GM18499 (cell line): ENCODE results near the gene AGBL1.

ENCODE experiments used
- ATAC-seq: cut with Tn5 transposase; IDR thresholded peaks from one replicate; pipeline ENCODE4 v1.9.1; 2021; ENCODE audit warnings: moderate number of reproducible peaks; ENCODE audit not compliant: insufficient read depth, unreplicated experiment

Gene AGBL1

DNA sequence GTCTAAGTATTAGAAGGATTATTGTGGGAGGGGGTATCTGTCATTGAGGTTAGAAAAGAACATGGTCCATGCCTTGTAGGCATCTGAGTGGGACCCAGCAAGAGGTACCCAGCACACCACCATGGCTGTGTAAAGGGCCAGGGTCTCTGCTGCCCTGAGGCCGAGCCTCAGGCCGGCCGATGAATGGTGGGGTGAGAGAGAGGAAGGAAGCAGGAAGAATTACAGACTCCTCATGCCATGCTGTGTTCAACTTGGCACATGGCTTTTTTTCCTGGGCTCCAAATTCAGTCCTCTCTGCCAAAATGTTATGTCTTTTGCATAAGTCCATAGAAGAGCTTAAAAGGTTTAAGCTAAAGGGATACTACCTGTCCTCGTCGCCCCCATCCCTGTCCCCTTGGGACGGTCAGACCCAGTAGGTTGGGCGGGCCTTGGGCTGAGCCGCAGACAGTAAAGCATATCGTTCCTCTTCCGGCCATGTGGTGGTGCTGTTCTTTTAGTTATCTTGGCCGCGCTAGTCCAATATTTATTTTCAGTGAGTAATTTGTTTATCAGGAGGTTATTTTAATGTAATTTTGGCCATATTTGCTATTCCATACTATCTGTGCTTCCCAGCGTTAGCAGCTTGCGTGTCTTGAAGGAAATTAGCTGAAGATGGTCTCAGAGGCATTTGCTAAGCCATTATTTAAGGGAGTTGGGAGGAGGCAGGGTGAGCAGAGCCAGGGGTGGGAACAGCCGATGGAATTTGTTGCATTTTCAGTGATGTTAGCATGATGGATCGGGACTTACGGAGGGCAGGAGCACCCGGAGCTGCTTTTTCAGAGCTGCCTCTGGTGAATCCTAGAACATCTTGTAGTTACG is 152.4 kb downstream of the AGBL1 start:
- ATAC-seq: no peak

DNA sequence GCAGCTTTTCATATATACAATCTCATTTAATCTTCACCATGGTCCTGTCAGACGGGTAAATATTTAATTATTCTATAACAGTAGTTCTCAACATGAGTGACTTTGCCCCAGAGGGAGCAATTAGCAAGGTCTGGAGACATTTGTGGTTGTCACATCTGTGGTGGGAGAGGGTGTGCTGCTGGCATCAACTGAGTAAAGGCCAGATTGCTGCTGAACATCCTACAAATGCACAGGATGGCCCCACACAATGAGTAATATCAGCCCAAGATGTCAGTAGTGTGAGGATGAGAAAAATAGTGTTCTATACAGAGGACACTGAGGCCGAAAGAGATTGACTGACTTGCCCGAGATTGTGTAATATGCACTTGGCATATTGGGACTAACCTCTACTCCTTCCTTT is 156.0 kb downstream of the AGBL1 start:
- no peak for ATAC-seq

DNA sequence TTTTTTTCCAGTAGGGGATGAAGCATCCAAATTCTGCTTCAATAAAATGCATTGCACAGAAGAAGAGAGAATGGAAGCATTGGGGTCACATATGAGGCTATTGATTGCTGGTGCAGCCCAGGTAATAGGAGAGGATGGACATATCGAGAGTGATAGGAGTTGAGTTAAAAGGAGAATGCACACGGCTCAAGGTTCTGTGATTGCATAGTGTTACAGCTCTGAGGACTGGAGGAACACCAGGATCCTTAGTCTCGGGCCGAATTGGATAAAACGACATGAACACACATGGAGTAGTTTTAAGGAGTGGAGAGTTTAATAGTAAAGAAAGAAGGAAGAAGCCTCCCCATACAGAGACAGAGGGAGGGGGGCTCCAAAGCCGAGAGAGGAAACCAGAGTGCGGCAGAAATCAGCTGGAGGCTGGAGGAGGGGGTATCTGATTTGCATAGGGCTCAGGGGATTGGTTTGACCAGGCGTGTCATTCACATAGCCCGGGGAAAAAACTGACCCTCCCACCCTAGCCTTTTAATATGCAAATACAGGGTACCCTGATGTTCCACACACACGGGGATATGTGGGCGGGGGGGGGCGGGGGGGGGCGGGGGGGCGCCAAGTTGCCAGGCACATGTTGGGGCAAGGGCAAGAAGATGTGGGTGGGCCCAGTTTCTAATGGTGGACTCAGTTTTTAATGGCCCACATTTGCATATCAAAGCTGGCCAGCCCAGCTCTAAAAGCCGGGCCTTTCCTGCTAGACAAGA is 156.9 kb downstream of the AGBL1 start:
- no peak for ATAC-seq

DNA sequence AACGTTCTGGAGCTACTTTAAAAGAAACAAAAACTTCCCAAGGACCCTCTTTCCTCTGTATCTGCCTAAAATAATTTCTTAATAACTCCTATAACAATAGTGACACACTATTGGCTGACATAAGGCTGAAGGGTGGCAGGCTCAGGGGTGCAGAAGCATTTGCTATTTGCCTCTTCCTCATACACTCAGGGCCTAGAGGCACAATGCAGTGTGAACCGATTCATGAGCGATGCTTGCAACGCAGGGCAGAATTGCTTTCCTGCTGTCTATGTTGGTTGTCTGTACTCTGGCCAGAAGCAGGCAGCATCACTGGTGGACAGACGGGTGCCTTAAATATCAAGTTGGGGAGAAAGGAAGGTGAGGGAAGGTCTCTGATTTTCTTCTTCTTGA is 157.4 kb downstream of the AGBL1 start:
- ATAC-seq: no peak

DNA sequence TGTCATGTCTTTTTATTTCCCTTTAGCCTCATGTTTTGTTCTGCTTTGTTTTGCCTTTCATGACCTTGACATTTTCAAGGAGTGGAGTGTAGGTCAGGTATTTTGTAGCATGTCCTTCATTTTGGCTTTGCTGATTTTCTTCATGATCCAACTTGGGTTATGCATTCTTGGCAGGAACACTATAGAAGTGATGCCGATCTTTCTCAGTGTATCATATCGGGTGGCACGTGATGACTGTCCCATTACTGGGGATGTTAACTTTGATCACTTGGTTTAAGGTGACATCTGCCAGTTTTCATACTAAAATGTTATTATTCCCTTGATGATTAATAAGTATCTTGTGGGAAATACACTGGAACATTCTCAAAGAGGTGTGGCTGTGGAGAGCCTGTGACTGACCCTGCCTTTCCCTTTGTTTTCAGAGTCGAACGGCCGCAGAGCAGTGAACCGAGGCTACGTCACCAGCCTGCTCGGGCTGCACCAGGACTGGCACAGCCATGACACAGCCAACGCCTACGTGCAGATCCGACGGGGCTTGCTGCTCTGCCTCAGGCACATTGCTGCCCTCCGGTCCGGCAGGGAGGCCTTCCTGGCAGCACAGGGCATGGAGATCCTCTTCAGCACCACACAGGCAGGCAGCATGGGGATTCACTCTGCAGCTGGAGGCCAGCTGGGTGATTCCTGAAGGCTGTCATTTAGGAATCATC is 167.7 kb downstream of the AGBL1 start:
- no peak for ATAC-seq

DNA sequence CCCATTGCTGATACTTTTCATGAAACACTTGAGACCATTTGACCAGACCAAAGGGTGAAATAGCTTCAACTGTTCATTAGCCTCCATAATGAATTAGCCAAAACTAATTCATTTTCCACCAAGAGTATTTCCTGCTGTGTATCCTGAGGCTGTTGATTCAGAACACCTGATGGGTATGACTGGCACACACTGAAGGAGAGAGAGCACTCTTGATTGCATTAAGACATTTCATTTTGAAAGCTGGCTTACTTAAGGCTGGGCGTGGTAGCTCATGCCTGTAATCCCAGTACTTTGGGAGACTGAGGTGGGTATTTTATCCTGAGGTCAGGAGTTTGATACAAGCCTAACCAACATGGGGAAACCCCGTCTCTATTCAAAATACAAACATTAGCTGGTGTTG is 175.6 kb downstream of the AGBL1 start:
- ATAC-seq: no peak

DNA sequence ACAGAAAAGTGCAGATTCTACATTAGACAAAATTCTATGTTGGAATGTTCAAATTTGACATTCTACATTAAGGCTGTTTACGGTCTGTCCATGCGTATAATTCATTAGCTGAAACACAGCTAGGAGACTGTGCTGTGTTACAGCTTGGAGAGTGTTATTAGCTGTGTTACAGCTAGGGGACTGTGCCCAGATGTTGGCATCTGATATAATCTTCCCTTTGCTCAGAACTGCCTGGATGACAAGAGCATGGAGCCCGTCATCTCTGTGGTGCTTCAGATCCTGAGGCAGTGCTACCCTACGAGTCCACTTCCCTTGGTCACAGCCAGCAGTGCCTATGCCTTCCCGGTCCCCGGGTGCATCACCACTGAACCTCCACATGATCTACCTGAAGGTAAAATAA is 177.0 kb downstream of the AGBL1 start:
- ATAC-seq: no peak

DNA sequence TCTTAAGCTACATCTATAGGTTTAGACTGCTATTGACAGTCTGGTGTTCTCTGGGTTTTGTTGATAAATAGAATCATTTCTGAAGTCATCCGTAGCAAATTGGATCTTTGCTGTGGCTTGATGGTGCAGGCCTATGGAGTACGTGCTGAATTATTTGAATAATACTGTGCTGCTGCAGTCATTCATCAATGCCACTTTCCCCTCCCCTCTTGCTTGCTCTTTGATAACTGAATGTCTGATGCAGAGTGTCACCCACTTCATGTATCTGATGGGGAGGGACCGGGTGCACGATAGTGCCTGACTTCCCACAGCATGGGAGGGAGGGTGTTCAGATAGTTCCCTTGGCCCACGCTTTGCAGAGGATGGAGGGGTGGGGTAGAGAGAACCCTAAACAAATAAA is 179.9 kb downstream of the AGBL1 start:
- no peak for ATAC-seq

DNA sequence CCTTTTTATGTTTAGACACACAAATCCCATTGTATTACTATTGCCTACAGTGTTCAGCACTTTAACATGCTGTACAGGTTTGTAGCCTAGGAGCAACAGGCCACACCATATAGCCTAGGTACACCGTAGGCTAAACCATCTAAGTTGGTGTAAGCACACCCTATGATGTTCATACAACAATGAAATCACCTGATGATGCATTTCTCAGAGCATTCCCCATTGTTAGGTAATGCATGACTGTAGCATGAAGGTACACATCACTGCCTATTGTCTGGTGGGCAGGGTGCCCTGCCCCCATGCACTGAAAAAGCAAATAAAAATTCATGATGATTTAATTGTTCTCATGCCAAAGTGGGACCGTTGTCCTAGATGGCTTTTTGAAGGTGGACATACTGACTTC is 183.6 kb downstream of the AGBL1 start:
- no peak for ATAC-seq

DNA sequence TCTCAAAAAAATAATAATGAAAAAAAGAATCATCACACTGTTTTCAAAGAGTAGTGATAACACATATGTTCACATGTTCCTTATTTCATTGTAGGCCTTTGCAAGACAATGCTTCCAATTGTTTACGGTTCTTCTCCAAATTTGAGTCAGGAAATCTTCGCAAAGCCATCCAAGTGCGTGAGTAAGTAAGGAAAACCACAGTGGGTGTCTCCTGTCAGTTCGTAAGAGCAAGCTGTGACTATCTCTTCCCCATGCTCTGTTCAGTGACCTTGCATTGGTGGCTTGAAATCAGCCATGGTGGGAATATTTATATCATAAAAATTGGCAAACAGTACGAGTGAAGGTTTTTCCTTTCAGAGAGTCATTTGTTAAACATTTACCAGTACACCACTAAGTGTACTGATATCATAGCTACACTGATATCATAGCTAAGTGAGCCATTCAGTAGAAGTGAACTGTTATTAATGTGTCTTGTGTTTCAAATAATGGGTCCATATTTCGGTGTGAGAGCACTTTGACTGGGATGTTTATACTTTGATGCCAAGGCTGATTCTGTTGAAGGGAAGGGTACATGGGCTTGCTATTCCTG is 187.3 kb downstream of the AGBL1 start:
- ATAC-seq: no peak

DNA sequence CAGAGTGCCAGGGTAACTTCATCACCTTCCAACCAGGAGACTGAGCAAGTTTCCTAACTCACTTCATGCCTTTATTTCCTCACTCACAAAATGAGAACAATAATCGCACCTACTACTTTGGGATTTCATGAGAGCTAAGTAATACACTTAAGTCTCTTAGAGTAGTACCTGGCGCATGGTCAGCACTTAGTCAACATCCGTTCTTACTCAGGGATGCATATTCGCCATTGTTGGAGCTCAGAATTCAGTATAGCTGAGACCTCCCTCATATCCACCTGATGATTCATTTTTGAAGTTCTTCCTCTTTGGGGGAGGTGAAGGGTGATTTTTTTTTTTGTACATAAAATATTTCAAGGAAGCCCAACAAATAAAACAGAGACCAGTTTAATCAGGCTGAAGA is 188.2 kb downstream of the AGBL1 start:
- no peak for ATAC-seq

DNA sequence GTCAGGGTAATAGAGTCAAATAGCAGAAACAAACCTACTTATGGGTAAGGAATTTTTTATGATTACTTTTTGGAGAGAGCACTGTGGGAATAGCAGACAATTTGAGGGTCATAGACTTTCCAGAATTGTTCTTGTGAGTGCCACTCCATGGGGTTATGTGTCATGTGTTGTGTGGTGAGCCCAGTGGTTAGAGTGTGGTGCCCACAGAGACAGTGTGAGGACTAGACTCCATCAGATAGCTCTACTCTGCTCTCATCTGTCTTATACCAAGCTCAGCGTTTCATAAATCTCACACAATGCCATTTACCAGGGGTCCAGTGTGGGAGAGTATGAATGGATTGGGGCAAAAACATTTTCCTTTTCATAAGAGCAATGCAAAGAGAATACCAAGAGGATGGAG is 188.9 kb downstream of the AGBL1 start:
- no peak for ATAC-seq

DNA sequence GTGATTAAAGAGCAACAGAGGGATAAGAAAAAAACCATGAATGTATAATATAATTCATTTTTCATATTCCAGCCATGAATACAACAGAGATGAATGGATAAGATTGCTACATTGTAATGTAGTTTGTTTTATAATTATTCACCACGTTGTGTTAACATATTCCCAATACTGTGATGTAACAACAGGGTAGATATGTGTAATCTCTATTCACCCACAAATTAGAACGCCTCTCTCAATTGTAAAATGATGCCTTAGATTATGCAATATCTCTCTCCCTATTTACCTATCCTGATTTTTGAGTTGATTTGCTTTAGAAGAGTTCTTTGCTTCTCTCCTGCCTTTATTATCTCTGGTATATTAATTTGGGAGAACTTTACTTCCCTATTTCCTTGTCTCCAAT is 193.6 kb downstream of the AGBL1 start:
- no peak for ATAC-seq

DNA sequence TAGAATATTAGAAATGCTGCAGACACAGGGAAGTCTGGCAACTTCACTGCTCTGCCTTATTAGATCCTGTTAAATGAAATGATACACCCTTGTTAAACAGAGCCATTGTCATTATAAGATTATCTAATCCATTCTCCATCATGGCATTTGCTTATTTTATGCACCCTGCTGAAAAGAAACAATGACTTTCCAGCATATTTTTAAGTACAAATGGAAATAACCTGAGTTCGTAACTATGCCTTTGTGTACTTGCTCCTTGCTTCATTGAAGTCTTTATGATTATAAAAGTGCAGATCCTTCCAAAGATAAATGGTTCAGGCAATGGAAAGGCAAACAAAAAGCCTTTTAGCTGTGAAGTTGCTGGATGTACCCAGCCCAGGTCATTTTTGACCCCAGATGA is 195.7 kb downstream of the AGBL1 start:
- ATAC-seq: no peak

DNA sequence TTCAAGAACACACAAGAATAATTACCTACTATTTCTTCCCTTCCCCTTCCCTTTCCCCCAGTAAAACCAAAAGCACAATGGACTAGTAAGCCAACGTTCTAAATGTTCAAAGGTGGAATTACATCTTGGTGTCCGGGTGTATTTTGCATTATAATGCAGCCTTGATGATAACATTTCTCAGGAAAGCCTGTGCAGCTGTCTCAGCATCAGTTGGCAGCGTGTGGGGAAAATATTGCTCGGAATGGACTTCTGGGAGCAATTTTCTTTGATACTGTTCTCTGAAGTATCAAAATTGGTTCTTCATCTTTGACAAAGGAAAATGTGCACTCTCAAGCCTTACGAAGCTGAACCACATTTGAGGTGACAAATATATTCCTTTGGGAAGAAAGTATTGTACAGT is 198.9 kb downstream of the AGBL1 start:
- no peak for ATAC-seq

DNA sequence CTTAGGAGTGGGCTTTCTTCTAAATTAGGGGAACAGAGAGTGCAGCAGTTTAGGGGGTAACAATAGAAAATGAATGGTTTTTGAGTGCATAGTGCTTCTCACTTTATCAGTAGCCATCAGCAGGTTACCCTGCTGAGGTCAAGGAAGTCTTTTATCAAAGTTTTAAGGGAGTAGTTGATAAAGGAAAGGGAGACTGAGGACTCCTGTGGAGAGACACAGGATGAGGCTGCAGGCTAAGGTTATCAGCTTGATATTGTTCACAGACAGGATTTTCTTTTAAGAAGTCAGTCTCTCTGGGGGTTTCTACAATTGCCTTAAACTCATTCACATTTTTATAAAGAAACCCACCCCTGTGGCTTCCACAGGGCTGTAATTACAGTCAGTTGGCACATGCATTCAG is 205.0 kb downstream of the AGBL1 start:
- no peak for ATAC-seq

DNA sequence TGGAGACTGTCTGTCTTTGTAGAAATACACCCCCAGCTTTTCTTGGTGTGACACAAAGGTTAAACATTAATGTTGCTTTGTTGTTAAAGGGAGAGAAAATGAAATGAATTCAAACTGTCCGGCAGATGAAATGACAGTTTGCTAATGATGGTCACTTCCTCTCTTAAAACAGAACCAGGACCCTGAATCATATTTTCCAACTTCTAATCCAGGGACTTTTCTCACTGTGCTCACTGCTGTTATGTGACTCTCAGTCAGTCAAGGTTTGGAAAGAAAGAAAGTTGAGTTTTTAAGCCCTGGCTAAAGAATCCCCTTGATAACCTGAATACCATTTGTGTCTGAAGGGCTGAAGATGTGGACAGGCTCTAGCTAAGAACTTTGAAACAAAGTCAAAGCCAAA is 215.8 kb downstream of the AGBL1 start:
- ATAC-seq: no peak

DNA sequence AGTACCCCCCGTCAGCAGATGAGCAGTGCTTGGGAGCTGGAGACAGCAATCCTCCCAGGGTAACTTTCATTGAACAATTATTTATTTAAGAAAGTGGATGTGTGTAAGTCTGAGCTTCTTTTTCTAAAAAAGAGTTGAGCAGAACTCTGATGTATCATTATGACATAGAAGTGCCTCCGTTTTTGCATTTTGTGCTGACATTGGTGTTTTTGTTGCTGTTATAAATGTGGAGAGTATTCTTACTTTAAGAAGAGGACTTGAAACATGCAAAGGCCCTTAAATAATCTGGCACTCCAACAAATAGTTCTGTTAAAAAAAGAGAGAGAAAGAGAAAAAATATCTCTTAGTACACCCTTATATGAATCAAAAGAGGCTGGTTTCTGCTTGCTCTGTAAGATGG is 217.1 kb downstream of the AGBL1 start:
- ATAC-seq: no peak

DNA sequence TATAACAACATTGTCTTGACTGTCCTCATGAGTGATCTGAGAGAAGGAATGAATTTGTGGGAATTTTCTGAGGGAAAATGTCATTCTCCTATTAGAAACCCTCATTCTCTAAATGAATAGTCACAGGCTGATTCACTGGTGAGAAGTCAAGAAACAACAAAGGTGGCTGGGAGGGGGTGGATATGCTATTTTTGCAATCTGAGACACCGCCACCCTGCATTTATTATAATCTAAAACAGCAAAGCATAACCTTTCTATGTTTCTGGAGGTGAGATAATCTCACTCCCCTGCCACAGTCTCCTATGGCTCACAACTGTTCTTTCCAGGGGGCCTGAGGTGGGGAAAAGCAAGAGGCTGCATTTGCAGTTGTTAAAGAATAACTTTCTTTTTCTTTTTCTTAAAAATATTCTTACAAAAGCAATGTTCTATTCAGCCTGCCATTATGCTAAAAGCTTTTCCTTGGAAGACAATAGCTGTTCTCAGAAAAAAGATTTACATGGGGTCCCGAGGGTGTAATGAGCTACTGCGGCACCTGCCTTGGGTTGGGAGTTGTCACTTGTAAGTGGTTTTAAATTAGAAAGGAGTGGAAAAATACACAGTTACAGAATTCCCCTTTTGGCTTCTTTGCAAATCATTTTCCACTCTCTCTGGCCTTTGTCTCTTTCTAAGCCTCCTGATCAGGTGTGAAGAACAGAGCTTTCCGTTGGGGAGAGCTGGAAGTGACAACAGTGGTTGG is 220.9 kb downstream of the AGBL1 start:
- ATAC-seq: no peak

DNA sequence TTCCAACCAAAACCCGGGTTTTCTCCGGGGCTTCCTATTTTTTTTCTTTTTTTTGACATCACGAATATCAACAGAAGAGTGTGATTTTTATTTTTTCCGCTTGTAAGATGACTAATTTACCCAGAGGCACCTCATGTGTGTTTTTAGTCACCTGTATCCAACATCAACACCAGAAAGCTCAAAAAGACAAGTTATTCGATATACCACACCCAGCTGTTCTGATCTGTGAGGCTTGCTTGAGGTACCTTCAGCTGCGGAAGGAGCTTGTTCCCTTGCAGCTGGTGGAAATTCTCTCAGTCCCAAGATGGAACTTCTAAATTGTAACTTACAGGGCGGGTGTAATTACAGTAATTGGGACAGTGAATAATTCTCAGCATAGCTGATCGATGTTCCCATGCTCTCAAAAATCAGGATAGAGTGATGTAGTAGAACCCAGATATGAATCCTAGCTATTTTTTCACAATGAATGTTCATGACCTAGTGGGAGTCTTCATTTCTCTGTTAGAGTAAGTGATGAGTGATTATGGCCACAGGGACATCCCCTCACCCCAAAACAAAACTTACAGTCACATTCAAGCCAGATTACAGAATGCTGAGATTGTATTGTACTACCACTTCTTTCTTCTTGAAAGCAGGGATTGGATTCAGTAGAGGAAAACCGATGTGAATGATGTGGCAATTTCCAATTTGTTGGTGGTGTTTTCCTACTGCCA is 232.1 kb downstream of the AGBL1 start:
- ATAC-seq: no peak
